Endodermal cell (in vitro differentiated cells): ENCODE measurements around the gene SUPT4H1. TPM values are rescaled to one million over a fixed set of nuclear protein-coding genes. Genes with fewer than 3 reads are reported as not detected.
"Not testable (repeated sequence)": the region's sequence is repeated elsewhere in the genome, so short reads cannot be mapped to it uniquely, and the experiment has no call there.

Experiments
- DNase-seq: peaks from one replicate; pipeline ENCODE4 v3.0.0-alpha.2; 2017
- H3K27ac ChIP-seq: 2 replicates; pipeline ENCODE4 v1.5.1; 2013; ENCODE audit warnings: mild to moderate bottlenecking, low read depth, low read length, moderate library complexity
- H3K27me3 ChIP-seq: 2 replicates; pipeline ENCODE4 v1.6.1; 2013; ENCODE audit warnings: mild to moderate bottlenecking, low read length, moderate library complexity; ENCODE audit not compliant: insufficient read depth, control insufficient read depth, poor library complexity, severe bottlenecking
- H3K36me3 ChIP-seq: 2 replicates; pipeline ENCODE4 v1.7.0; 2013; ENCODE audit warnings: mild to moderate bottlenecking, low read length, moderate library complexity; ENCODE audit not compliant: control insufficient read depth, insufficient read depth
- H3K4me1 ChIP-seq: one replicate; pipeline ENCODE4 v1.7.0; 2013; ENCODE audit warnings: low read length; ENCODE audit not compliant: control insufficient read depth, insufficient read depth
- H3K4me3 ChIP-seq: 2 replicates; pipeline ENCODE4 v1.5.1; 2013; ENCODE audit warnings: mild to moderate bottlenecking, low read length, moderate library complexity
- H3K9ac ChIP-seq: 2 replicates; pipeline ENCODE4 v1.6.1; 2013; ENCODE audit warnings: mild to moderate bottlenecking, low read length, moderate library complexity; ENCODE audit not compliant: poor library complexity, severe bottlenecking; ENCODE audit errors: extremely low read depth
- H3K9me3 ChIP-seq: 2 replicates; pipeline ENCODE4 v1.6.1; 2013; ENCODE audit warnings: mild to moderate bottlenecking, low read length, moderate library complexity; ENCODE audit not compliant: control insufficient read depth
- H3K27ac Mint-ChIP-seq: 2 replicates; pipeline ENCODE4 v1.8.0; 2020; ENCODE audit warnings: mixed read lengths
- H3K27me3 Mint-ChIP-seq: 2 replicates; pipeline ENCODE4 v1.8.0; 2021; ENCODE audit warnings: mild to moderate bottlenecking, mixed read lengths; ENCODE audit not compliant: insufficient read depth
- H3K36me3 Mint-ChIP-seq: 2 replicates; pipeline ENCODE4 v1.8.0; 2020; ENCODE audit warnings: low read depth, mixed read lengths
- H3K4me1 Mint-ChIP-seq: 2 replicates; pipeline ENCODE4 v1.8.0; 2020; ENCODE audit warnings: mixed read lengths
- H3K4me3 Mint-ChIP-seq: 2 replicates; pipeline ENCODE4 v1.8.0; 2020; ENCODE audit warnings: mild to moderate bottlenecking, moderate library complexity, mixed read lengths
- H3K9me3 Mint-ChIP-seq: 2 replicates; pipeline ENCODE4 v1.8.0; 2020; ENCODE audit warnings: mild to moderate bottlenecking, mixed read lengths
- CTCF ChIP-seq: fragments of 200-600 bp; sonication (generic); conservative IDR thresholded peaks from 2 replicates; pipeline ENCODE4 v1.5.0; 2021; ENCODE audit warnings: antibody characterized with exemption, mild to moderate bottlenecking
- WGBS, 2 experiments: methylation state at CpG; one replicate each; pipeline versions ENCODE4 v1.1.5 to v1.1.7; 2013; ENCODE audit warnings: missing lambda C conversion rate in 2 of 2, mixed read lengths in 1 of 2; ENCODE audit not compliant: insufficient coverage in 1 of 2, insufficient read length in 1 of 2; 5-methylcytosine and 5-hydroxymethylcytosine counted together
- total RNA-seq, 2 donors: library from RNA; stranded (reverse); fragmentation: NEBNext Ultra II Directional in 1 of 2; extraction: Animal tissue kit (Norgen Biotek cat#: 25700) in 1 of 2; gene quantifications; 2 replicates in 1 of 2; 3 replicates in 1 of 2; pipeline ENCODE4 v1.2.1, GENCODE V29; 2021

The SUPT4H1 gene
- total RNA-seq, 2 donors from 2014 or later = 97.2 to 98.8 TPM

DNA sequence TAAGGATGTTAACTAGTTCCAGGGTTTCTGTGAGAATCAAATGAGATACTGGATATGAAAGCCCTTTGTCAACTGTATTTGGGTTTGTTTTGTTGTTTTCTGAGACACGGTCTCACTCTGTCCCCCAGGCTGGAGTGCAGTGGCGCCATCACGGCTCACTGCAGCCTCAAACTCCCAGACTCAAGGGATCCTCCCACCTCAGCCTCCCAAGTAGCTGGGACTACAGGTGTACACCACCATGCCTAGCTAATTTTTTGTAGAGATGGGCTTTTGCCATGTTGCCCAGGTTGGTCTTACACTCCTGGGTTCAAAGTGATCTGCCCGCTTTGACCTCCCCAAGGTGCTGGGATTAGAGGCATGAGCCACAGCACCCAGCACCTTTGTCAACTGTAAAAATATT, 8.9 kb downstream of the SUPT4H1 start:
- Histone ChIP-seq H3K9ac (no peak overlapping the region), H3K36me3 (peaks cover 40% of the 10 kb centered on the region), H3K9me3 (no peaks in the 10 kb centered on the region), H3K4me1 (peaks cover 3% of the 10 kb centered on the region), H3K27ac (no peak overlapping the region), H3K4me3 (no peak overlapping the region), H3K27me3 (no peaks in the 10 kb centered on the region)
- H3K36me3 Mint-ChIP-seq = peaks cover 34% of the 10 kb centered on the region
- no peaks in the 10 kb centered on the region for H3K9me3 Mint-ChIP-seq
- H3K4me3 Mint-ChIP-seq = no peak overlapping the region
- peaks cover 8% of the 10 kb centered on the region for H3K4me1 Mint-ChIP-seq
- no peak for TF ChIP-seq CTCF
- DNase-seq = no peak
- 85 to 91% methylated on average over 4 of the region's 4 CpGs for WGBS, 2 experiments
- H3K27ac Mint-ChIP-seq = no peak overlapping the region
- H3K27me3 Mint-ChIP-seq = no peaks in the 10 kb centered on the region

- Histone ChIP-seq H3K4me1 (peaks cover 6% of the 10 kb centered on the region), H3K9ac (no peak overlapping the region), H3K36me3 (peaks cover 28% of the 10 kb centered on the region), H3K27me3 (no peaks in the 10 kb centered on the region), H3K4me3 (no peak overlapping the region), H3K27ac (no peak overlapping the region), H3K9me3 (no peaks in the 10 kb centered on the region)
- H3K9me3 Mint-ChIP-seq = no peaks in the 10 kb centered on the region
- no peak for DNase-seq
- H3K4me1 Mint-ChIP-seq = peaks cover 17% of the 10 kb centered on the region
- H3K36me3 Mint-ChIP-seq = peaks cover 23% of the 10 kb centered on the region
- WGBS, 2 experiments = 94 to 100% methylated on average over 3 to 4 of the region's 4 CpGs
- no peak for TF ChIP-seq CTCF
- no peak overlapping the region for H3K4me3 Mint-ChIP-seq
- no peak overlapping the region for H3K27ac Mint-ChIP-seq
- no peaks in the 10 kb centered on the region for H3K27me3 Mint-ChIP-seq
Observed at GRCh38 chr17:58341861-58342475, 10.0 kb downstream of the SUPT4H1 start.

- peaks cover 23% of the 10 kb centered on the region for H3K4me1 Mint-ChIP-seq
- not testable (repeated sequence) for H3K9me3 Mint-ChIP-seq, H3K27me3 Mint-ChIP-seq, H3K27me3 ChIP-seq, H3K4me3 ChIP-seq, H3K9ac ChIP-seq, H3K27ac ChIP-seq, H3K9me3 ChIP-seq, H3K27ac Mint-ChIP-seq, H3K4me1 ChIP-seq, DNase-seq, H3K4me3 Mint-ChIP-seq
- peaks cover 19% of the 10 kb centered on the region for H3K36me3 Mint-ChIP-seq
- WGBS, 2 experiments = 88 to 92% methylated on average over 7 to 11 of the region's 11 CpGs
- peaks cover 22% of the 10 kb centered on the region for H3K36me3 ChIP-seq
Observed at GRCh38 chr17:58341136-58341860, 10.7 kb downstream of the SUPT4H1 start.
